ENCODE data around the gene AAR2.
A peak's percentile ranks its signal among the peaks of the same experiment; 100 is the strongest.

Gene AAR2

DNA sequence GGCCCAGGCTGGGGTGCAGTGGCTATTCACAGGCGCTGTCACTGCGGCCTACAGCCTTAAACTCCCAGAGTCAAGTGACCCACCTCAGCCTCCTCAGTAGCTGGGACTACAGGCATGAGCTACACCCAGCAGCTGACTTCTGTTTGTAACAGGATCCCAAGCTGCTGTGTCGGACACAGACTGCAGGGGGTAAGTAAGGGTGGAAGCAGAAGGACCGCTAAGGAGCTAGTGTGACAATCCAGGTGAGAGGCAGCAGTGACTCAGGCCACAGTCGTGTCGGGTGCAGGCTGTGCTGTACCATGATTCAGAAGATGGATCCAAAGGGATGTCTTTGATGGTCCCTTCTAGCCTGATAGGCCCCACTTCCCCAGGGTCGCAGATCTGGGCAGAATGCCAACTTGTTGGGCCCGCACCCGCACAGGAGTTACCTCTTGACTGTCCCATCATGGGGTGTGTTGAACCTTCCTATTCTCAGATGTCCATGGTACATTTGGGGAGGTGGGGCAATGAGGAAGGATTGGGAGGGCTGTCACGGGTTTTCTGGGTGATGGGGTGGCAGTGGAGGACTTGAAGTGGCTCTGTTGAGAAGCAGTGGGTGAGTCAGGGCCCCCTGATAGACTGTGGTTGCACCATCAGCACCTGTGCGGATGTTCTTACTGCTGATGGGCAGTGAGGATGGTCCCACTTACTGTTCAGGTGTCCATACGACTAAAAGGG lies 25.3 kb downstream of the AAR2 start:
- Histone ChIP-seq H3K14ac (ENCODE audit: low read length) (no peak overlapping the region), H3K9me3 (ENCODE audit: insufficient read depth, low read depth, low read length) (no peaks in the 10 kb centered on the region)

DNA sequence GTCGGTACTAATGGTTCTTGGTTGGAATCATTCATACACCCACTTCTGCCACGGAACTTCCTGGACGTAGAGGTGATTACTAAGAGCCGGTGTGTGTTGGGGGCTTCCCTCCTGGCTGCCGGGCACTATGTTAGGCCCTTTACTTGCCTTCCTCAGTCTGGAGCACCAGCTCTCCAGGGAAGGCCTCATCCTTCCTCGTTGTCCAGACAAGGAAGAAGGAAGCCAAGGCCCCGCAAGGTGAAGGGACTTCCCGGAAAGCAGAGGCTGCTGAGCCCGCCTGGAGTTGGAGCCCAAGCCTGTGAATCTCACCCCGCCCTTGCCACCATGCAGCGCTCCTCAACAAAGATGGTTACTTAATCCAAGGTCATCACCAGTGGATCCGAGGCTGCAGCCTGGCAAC lies 26.2 kb downstream of the AAR2 start:
- Histone ChIP-seq H2BK120ac (ENCODE audit: insufficient read depth, low read length, poor library complexity) (no peak overlapping the region), H4K8ac (ENCODE audit: low read depth, low read length) (no peak overlapping the region), H2AFZ (ENCODE audit: insufficient read depth, low read length, poor library complexity) (no peak overlapping the region), H4K12ac (ENCODE audit: low read depth, low read length) (no peak overlapping the region), H3K4me1 (ENCODE audit: control insufficient read depth in 1 of 2, insufficient read depth in 2 of 2, low read length in 2 of 2) (no peaks in the 10 kb centered on the region), H3K4me3 (ENCODE audit: low read depth, low read length) (no peak overlapping the region), H3K79me1 (ENCODE audit: low read length) (no peaks in the 10 kb centered on the region), H3K14ac (ENCODE audit: low read length) (no peak overlapping the region), H3K18ac (ENCODE audit: low read length) (no peak overlapping the region), H3K27me3 (ENCODE audit: insufficient read depth, low read length) (no peaks in the 10 kb centered on the region), H3K4me2 (ENCODE audit: low read length) (no peak overlapping the region), H4K91ac (ENCODE audit: low read depth, low read length) (no peak overlapping the region), H2BK12ac (ENCODE audit: low read length) (no peak overlapping the region), H3K9me3 (ENCODE audit: insufficient read depth, low read depth, low read length) (no peaks in the 10 kb centered on the region), H2BK5ac (ENCODE audit: low read depth, low read length, poor library complexity) (no peak overlapping the region), H3K27ac (ENCODE audit: low read depth, low read length) (no peak overlapping the region), H3K23ac (ENCODE audit: low read length) (no peak overlapping the region), H3K4ac (ENCODE audit: low read depth, low read length) (no peak overlapping the region), H3K79me2 (ENCODE audit: control insufficient read depth, insufficient read depth, low read length, poor library complexity) (no peaks in the 10 kb centered on the region), H2AK5ac (ENCODE audit: low read length) (no peak overlapping the region), H3K36me3 (ENCODE audit: control insufficient read depth in 1 of 2, insufficient read depth in 2 of 2, low read length in 2 of 2) (no peaks in the 10 kb centered on the region), H3K9ac (ENCODE audit: low read length) (no peak overlapping the region)
- WGBS (ENCODE audit: extremely low coverage, insufficient coverage, insufficient read length), result no CpG with 5 or more reads among the region's 12 CpGs
- DNase-seq, result no peak

More for the DNA sequence above, 25.3 kb downstream of the AAR2 start:
- Histone ChIP-seq H3K4me3 (ENCODE audit: low read depth, low read length) (no peak overlapping the region), H4K8ac (ENCODE audit: low read depth, low read length) (no peak overlapping the region), H3K79me2 (ENCODE audit: control insufficient read depth, insufficient read depth, low read length, poor library complexity) (no peaks in the 10 kb centered on the region), H3K9ac (ENCODE audit: low read length) (no peak overlapping the region), H2AFZ (ENCODE audit: insufficient read depth, low read length, poor library complexity) (peak overlapping the region; percentile 17), H2AK5ac (ENCODE audit: low read length) (no peak overlapping the region), H3K27ac (ENCODE audit: low read depth, low read length) (no peak overlapping the region), H4K12ac (ENCODE audit: low read depth, low read length) (no peak overlapping the region), H3K4me2 (ENCODE audit: low read length) (no peak overlapping the region), H3K4me1 (ENCODE audit: control insufficient read depth in 1 of 2, insufficient read depth in 2 of 2, low read length in 2 of 2) (no peaks in the 10 kb centered on the region), H3K36me3 (ENCODE audit: control insufficient read depth in 1 of 2, insufficient read depth in 2 of 2, low read length in 2 of 2) (peaks cover under 1 to 6% of the 10 kb centered on the region in 2 experiments), H3K23ac (ENCODE audit: low read length) (no peak overlapping the region), H3K27me3 (ENCODE audit: insufficient read depth, low read length) (no peaks in the 10 kb centered on the region), H4K91ac (ENCODE audit: low read depth, low read length) (no peak overlapping the region), H2BK120ac (ENCODE audit: insufficient read depth, low read length, poor library complexity) (no peak overlapping the region), H3K79me1 (ENCODE audit: low read length) (no peaks in the 10 kb centered on the region), H3K18ac (ENCODE audit: low read length) (no peak overlapping the region), H2BK12ac (ENCODE audit: low read length) (no peak overlapping the region), H2BK5ac (ENCODE audit: low read depth, low read length, poor library complexity) (no peak overlapping the region), H3K4ac (ENCODE audit: low read depth, low read length) (no peak overlapping the region)
- DNase-seq, result peak; percentile 71 to 78
- no CpG with 5 or more reads among the region's 12 CpGs for WGBS (ENCODE audit: extremely low coverage, insufficient coverage, insufficient read length)

DNA sequence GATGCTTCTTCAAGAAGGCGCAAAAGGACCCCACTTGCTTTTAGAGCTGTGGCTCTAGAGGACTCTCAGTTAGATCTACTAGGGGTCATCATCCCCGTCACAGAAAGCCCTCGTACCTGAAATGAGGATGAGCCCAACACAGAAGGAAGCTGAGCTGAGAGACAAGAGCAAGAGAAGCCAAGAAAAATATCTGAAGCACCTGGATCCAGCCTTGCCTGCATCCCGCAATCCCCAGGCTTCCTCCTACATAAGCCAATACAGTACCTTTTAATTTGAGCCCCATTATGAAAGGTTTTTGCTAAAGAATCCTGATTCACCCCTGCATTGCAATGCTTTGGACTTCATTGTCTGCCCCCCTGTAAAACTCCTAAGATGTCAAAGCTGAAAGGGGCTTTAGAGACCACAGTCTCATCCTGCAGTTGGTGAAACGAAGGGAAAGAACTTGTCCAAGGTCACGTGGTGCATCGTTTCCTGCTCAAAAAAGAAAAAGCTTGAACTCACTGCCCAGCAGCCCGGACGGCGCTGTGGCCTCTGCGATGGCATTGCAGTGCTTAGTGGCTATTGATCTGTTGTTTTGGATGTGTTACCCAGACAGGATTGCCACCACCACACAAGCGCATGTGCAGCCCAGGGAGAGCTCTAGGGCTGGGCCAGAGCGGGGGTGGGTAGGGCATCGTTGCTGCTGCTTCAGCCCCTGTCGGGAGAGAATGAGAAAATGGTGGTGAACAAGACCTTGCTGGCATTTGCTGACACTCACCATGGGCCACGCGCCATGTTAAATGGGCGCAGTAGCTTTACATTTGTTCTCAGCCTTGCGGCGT lies 28.4 kb downstream of the AAR2 start:
- peak overlapping the region; percentile 24 for H3K9ac ChIP-seq (ENCODE audit: low read length)
- H2BK5ac ChIP-seq (ENCODE audit: low read depth, low read length, poor library complexity), result no peak overlapping the region
- no peaks in the 10 kb centered on the region for H3K27me3 ChIP-seq (ENCODE audit: insufficient read depth, low read length)
- WGBS (ENCODE audit: extremely low coverage, insufficient coverage, insufficient read length), result no CpG with 5 or more reads among the region's 20 CpGs
- H3K23ac ChIP-seq (ENCODE audit: low read length), result no peak overlapping the region
- no peaks in the 10 kb centered on the region for H3K4me1 ChIP-seq (ENCODE audit: control insufficient read depth in 1 of 2, insufficient read depth in 2 of 2, low read length in 2 of 2)
- no peak overlapping the region for H3K14ac ChIP-seq (ENCODE audit: low read length)
- no peak overlapping the region for H3K27ac ChIP-seq (ENCODE audit: low read depth, low read length)
- DNase-seq, result no peak
- no peak overlapping the region for H3K4ac ChIP-seq (ENCODE audit: low read depth, low read length)
- no peaks in the 10 kb centered on the region for H3K79me2 ChIP-seq (ENCODE audit: control insufficient read depth, insufficient read depth, low read length, poor library complexity)
- no peak overlapping the region for H3K4me2 ChIP-seq (ENCODE audit: low read length)
- no peak overlapping the region for H2BK12ac ChIP-seq (ENCODE audit: low read length)
- H4K91ac ChIP-seq (ENCODE audit: low read depth, low read length), result no peak overlapping the region
- no peak overlapping the region for H2AK5ac ChIP-seq (ENCODE audit: low read length)
- H3K9me3 ChIP-seq (ENCODE audit: insufficient read depth, low read depth, low read length), result no peaks in the 10 kb centered on the region
- H3K79me1 ChIP-seq (ENCODE audit: low read length), result no peaks in the 10 kb centered on the region
- H3K4me3 ChIP-seq (ENCODE audit: low read depth, low read length), result peak overlapping the region; percentile 39
- no peak overlapping the region for H4K12ac ChIP-seq (ENCODE audit: low read depth, low read length)
- no peak overlapping the region for H2AFZ ChIP-seq (ENCODE audit: insufficient read depth, low read length, poor library complexity)
- H3K36me3 ChIP-seq (ENCODE audit: control insufficient read depth in 1 of 2, insufficient read depth in 2 of 2, low read length in 2 of 2), result no peaks in the 10 kb centered on the region
- H4K8ac ChIP-seq (ENCODE audit: low read depth, low read length), result no peak overlapping the region
- H3K18ac ChIP-seq (ENCODE audit: low read length), result no peak overlapping the region
- H2BK120ac ChIP-seq (ENCODE audit: insufficient read depth, low read length, poor library complexity), result no peak overlapping the region

DNA sequence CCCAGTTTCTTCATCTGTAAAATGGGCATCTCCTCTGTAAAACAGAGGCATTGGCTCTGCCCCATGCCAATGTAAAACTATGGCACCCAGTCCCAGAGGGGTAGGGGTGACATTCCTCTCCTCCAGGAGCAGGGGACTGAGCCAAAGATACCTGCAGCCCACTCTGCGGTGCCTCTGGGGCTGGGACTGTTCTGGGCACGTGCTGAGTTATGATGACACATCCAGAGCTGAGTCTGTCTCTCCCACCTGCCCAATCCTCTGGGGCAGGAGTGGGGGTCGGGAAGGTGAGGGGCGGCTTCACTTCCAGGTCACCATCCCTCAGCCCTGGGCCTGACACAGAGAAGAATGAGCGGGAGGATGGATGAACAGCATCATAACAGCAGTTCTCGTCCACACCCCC lies 29.9 kb downstream of the AAR2 start:
- Histone ChIP-seq H3K18ac (ENCODE audit: low read length) (no peak overlapping the region), H3K36me3 (ENCODE audit: control insufficient read depth in 1 of 2, insufficient read depth in 2 of 2, low read length in 2 of 2) (no peaks in the 10 kb centered on the region), H3K9me3 (ENCODE audit: insufficient read depth, low read depth, low read length) (no peaks in the 10 kb centered on the region), H3K79me1 (ENCODE audit: low read length) (no peaks in the 10 kb centered on the region), H2AFZ (ENCODE audit: insufficient read depth, low read length, poor library complexity) (no peak overlapping the region), H3K4me2 (ENCODE audit: low read length) (no peak overlapping the region), H2BK120ac (ENCODE audit: insufficient read depth, low read length, poor library complexity) (no peak overlapping the region), H2AK5ac (ENCODE audit: low read length) (no peak overlapping the region), H3K79me2 (ENCODE audit: control insufficient read depth, insufficient read depth, low read length, poor library complexity) (no peaks in the 10 kb centered on the region), H3K23ac (ENCODE audit: low read length) (no peak overlapping the region), H3K4me1 (ENCODE audit: control insufficient read depth in 1 of 2, insufficient read depth in 2 of 2, low read length in 2 of 2) (no peaks in the 10 kb centered on the region), H4K8ac (ENCODE audit: low read depth, low read length) (no peak overlapping the region), H4K91ac (ENCODE audit: low read depth, low read length) (no peak overlapping the region), H3K4me3 (ENCODE audit: low read depth, low read length) (no peak overlapping the region), H3K4ac (ENCODE audit: low read depth, low read length) (no peak overlapping the region), H2BK5ac (ENCODE audit: low read depth, low read length, poor library complexity) (no peak overlapping the region), H3K27me3 (ENCODE audit: insufficient read depth, low read length) (no peaks in the 10 kb centered on the region), H3K9ac (ENCODE audit: low read length) (no peak overlapping the region), H4K12ac (ENCODE audit: low read depth, low read length) (no peak overlapping the region), H3K27ac (ENCODE audit: low read depth, low read length) (no peak overlapping the region), H2BK12ac (ENCODE audit: low read length) (no peak overlapping the region), H3K14ac (ENCODE audit: low read length) (no peak overlapping the region)
- no CpG with 5 or more reads among the region's 6 CpGs for WGBS (ENCODE audit: extremely low coverage, insufficient coverage, insufficient read length)
- DNase-seq, result no peak
